Keratinocyte (primary cell): ENCODE data around the gene MMP24. TPM values are rescaled to one million over a fixed set of nuclear protein-coding genes. Genes with fewer than 3 reads are reported as not detected.

Source experiments
- DNase-seq: peaks from one replicate; pipeline ENCODE4 v3.0.0-alpha.2; 2011; ENCODE audit warnings: low read depth, missing footprints, low spot score
- FAIRE-seq: peaks from 2 replicates; lab custom pipeline; 2011; peaks lifted over from hg19 to GRCh38; lab: Jason Lieb, UNC
- H2AFZ ChIP-seq: 2 replicates; pipeline ENCODE4 v1.6.0; 2012; ENCODE audit warnings: low read length, control low read depth, inconsistent platforms; ENCODE audit not compliant: control insufficient read depth
- H3K27ac ChIP-seq: 2 replicates; pipeline ENCODE4 v1.5.1; 2011; ENCODE audit warnings: low read length; ENCODE audit not compliant: control insufficient read depth, insufficient read depth
- H3K27me3 ChIP-seq: 3 replicates; pipeline ENCODE4 v1.6.0; 2011; ENCODE audit warnings: low read length; ENCODE audit not compliant: control insufficient read depth, insufficient read depth; ENCODE audit errors: extremely low read depth
- H3K36me3 ChIP-seq, 2 experiments: 2 replicates in 1 of 2; 3 replicates in 1 of 2; pipeline ENCODE4 v1.5.1; 2011; ENCODE audit warnings: low read length in 2 of 2, mild to moderate bottlenecking in 1 of 2; ENCODE audit not compliant: control insufficient read depth in 2 of 2, insufficient read depth in 2 of 2; ENCODE audit errors: extremely low read depth in 1 of 2
- H3K4me1 ChIP-seq: 3 replicates; pipeline ENCODE4 v1.5.1; 2011; ENCODE audit warnings: low read length; ENCODE audit not compliant: control insufficient read depth, insufficient read depth; ENCODE audit errors: extremely low read depth
- H3K4me2 ChIP-seq: 3 replicates; pipeline ENCODE4 v1.6.0; 2011; ENCODE audit warnings: low read depth, low read length; ENCODE audit not compliant: control insufficient read depth, insufficient read depth; ENCODE audit errors: extremely low read depth
- H3K4me3 ChIP-seq, 3 experiments: fragments of 200-600 bp in 1 of 3; sonication (generic) in 1 of 3; 2 replicates in 2 of 3; 3 replicates in 1 of 3; pipeline ENCODE4 v1.5.1; 2011 to 2016; ENCODE audit warnings: low read length in 3 of 3, mild to moderate bottlenecking in 3 of 3, control low read depth in 2 of 3, inconsistent platforms in 1 of 3, low read depth in 1 of 3, mixed read lengths in 1 of 3, mixed run types in 1 of 3, moderate library complexity in 1 of 3; ENCODE audit not compliant: control insufficient read depth in 2 of 3, insufficient read depth in 2 of 3; ENCODE audit errors: extremely low read depth in 1 of 3
- H3K79me2 ChIP-seq: 2 replicates; pipeline ENCODE4 v1.6.0; 2012; ENCODE audit warnings: low read length; ENCODE audit not compliant: control insufficient read depth, insufficient read depth
- H3K9ac ChIP-seq: 3 replicates; pipeline ENCODE4 v1.6.0; 2011; ENCODE audit warnings: low read length; ENCODE audit not compliant: control insufficient read depth, insufficient read depth; ENCODE audit errors: extremely low read depth
- H3K9me1 ChIP-seq: 3 replicates; pipeline ENCODE4 v1.6.0; 2011; ENCODE audit warnings: low read length; ENCODE audit not compliant: control insufficient read depth, insufficient read depth; ENCODE audit errors: extremely low read depth
- H3K9me3 ChIP-seq: 2 replicates; pipeline ENCODE4 v1.5.1; 2012; ENCODE audit warnings: low read depth, low read length; ENCODE audit not compliant: control insufficient read depth
- H4K20me1 ChIP-seq: 3 replicates; pipeline ENCODE4 v1.6.0; 2011; ENCODE audit warnings: low read length; ENCODE audit not compliant: control insufficient read depth, insufficient read depth; ENCODE audit errors: extremely low read depth
- EZH2 ChIP-seq: IDR thresholded peaks from one replicate; pipeline ENCODE4 v1.6.1; 2012; ENCODE audit warnings: inconsistent platforms, mild to moderate bottlenecking, low read length, moderate library complexity
- dilution Hi-C: fragments of 300-500 bp; cut with MboI; formaldehyde crosslinking; loops from one replicate; pipeline ENCODE4 v1.7.0; 2020; ENCODE audit warnings: low sequenced_read_pairs; ENCODE audit not compliant: extremely low pct_ligation_motif_present
- polyA plus RNA-seq, 5 experiments: library from polyadenylated mRNA; depleted of rRNA in 3 of 5; stranded (reverse) in 3 of 5; stranded (forward) in 1 of 5; unstranded in 1 of 5; fragments of >200 nt; gene quantifications; 1 replicate in 1 of 5; 2 replicates in 3 of 5; 3 replicates in 1 of 5; pipeline versions ENCODE4 v1.2.1 to v1.2.3, GENCODE V29; 2011 to 2012; ENCODE audit warnings: missing spikeins in 2 of 5, low read depth in 1 of 5, low replicate concordance in 1 of 5
- TF ChIP-seq, protein P1 (sequence below), 3 experiments: IDR thresholded peaks in 1 of 3; conservative IDR thresholded peaks in 1 of 3; optimal IDR thresholded peaks in 1 of 3; 2 replicates in 2 of 3; 3 replicates in 1 of 3; pipeline versions ENCODE3 to v1.5.1; 2011; ENCODE audit warnings: low read length in 3 of 3, mild to moderate bottlenecking in 3 of 3, moderate library complexity in 2 of 3, control low read depth in 1 of 3, inconsistent platforms in 1 of 3; ENCODE audit not compliant: insufficient read depth in 2 of 3; ENCODE audit errors: extremely low read depth in 1 of 3

Gene MMP24
- polyA plus RNA-seq, 1 donor (not counting 4 experiments of a cell fraction or from before 2014, with no cell fraction given): not detected

DNA sequence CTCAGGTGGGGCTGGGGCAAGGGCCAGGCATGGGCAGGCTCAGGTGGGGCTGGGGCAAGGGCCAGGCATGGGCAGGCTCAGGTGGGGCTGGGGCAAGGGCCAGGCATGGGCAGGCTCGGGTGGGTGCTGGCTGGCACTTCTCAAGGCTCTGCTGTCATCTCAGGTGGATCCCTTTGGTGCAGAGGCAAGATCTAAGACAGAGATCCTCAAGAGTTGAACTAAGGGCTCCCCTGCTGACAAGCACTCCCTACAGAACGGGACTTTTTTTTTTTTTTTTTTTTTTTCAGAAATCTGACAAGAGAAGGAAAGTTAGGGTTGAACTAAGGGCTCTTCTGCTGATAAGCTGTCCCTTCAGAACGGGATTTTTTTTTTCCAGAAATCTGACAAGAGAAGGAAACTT lies 26.5 kb downstream of the MMP24 start:
- Histone ChIP-seq H3K79me2 (no peaks in the 10 kb centered on the region), H3K27me3 (no peaks in the 10 kb centered on the region), H3K27ac (no peak overlapping the region), H4K20me1 (no peaks in the 10 kb centered on the region), H3K9ac (no peak overlapping the region), H3K4me3 (no peak overlapping the region), H3K36me3 (no peaks in the 10 kb centered on the region), H3K4me2 (no peak overlapping the region), H3K4me1 (no peaks in the 10 kb centered on the region), H2AFZ (no peak overlapping the region), H3K9me3 (no peaks in the 10 kb centered on the region), H3K9me1 (no peaks in the 10 kb centered on the region)
- DNase-seq (no peak), FAIRE-seq (no peak)
- dilution Hi-C loops: no loop called here
- no peak for TF ChIP-seq EZH2
- TF ChIP-seq, protein P1, sequence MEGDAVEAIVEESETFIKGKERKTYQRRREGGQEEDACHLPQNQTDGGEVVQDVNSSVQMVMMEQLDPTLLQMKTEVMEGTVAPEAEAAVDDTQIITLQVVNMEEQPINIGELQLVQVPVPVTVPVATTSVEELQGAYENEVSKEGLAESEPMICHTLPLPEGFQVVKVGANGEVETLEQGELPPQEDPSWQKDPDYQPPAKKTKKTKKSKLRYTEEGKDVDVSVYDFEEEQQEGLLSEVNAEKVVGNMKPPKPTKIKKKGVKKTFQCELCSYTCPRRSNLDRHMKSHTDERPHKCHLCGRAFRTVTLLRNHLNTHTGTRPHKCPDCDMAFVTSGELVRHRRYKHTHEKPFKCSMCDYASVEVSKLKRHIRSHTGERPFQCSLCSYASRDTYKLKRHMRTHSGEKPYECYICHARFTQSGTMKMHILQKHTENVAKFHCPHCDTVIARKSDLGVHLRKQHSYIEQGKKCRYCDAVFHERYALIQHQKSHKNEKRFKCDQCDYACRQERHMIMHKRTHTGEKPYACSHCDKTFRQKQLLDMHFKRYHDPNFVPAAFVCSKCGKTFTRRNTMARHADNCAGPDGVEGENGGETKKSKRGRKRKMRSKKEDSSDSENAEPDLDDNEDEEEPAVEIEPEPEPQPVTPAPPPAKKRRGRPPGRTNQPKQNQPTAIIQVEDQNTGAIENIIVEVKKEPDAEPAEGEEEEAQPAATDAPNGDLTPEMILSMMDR (optimal IDR thresholded peaks at IDR 0.05 in 1 of 3, IDR thresholded peaks at IDR 0.05 in 1 of 3, conservative IDR thresholded peaks at IDR 0.05 in 1 of 3; ENCODE audit: extremely low read depth in 1 of 3, insufficient read depth in 2 of 3, low read length in 3 of 3): no peak

DNA sequence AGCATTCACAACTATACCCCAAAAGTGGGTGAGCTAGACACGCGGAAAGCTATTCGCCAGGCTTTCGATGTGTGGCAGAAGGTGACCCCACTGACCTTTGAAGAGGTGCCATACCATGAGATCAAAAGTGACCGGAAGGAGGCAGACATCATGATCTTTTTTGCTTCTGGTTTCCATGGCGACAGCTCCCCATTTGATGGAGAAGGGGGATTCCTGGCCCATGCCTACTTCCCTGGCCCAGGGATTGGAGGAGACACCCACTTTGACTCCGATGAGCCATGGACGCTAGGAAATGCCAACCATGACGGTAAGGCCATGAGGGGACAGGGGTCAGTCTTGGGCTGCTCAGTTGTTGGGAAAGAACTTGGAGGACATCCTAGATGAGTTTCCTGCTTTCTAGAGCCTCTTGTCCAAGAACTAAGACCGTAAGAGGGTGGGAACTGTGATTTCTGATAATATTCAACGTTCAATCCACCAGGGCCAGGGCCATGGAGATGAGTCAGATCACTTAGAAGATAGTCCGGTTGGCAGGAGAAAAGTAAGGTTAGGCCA lies 28.0 kb downstream of the MMP24 start:
- no peaks in the 10 kb centered on the region for H3K79me2 ChIP-seq
- no peaks in the 10 kb centered on the region for H3K9me3 ChIP-seq
- no peak overlapping the region for H3K4me2 ChIP-seq
- DNase-seq (no peak), FAIRE-seq (no peak)
- H3K4me3 ChIP-seq: no peak overlapping the region
- H3K9ac ChIP-seq: no peak overlapping the region
- H4K20me1 ChIP-seq: no peaks in the 10 kb centered on the region
- no peaks in the 10 kb centered on the region for H3K27me3 ChIP-seq
- H3K27ac ChIP-seq: no peak overlapping the region
- no peak overlapping the region for H2AFZ ChIP-seq
- dilution Hi-C loops: no loop called here
- no peak for TF ChIP-seq EZH2
- TF ChIP-seq, protein P1 (optimal IDR thresholded peaks at IDR 0.05 in 1 of 3, IDR thresholded peaks at IDR 0.05 in 1 of 3, conservative IDR thresholded peaks at IDR 0.05 in 1 of 3; ENCODE audit: extremely low read depth in 1 of 3, insufficient read depth in 2 of 3, low read length in 3 of 3): no peak
- H3K36me3 ChIP-seq: no peaks in the 10 kb centered on the region
- no peaks in the 10 kb centered on the region for H3K9me1 ChIP-seq
- H3K4me1 ChIP-seq: no peaks in the 10 kb centered on the region
